GM12892 (cell line): ENCODE measurements around the gene UGT1A6.

Experiments
- POLR2A ChIP-seq: IDR thresholded peaks from 2 replicates; pipeline ENCODE4 v1.6.1; 2011; ENCODE audit warnings: low read depth, low read length, control low read depth
- POLR2AphosphoS5 ChIP-seq: IDR thresholded peaks from 2 replicates; pipeline ENCODE4 v1.6.1; 2011; ENCODE audit warnings: low read depth, low read length, control low read depth

- TF ChIP-seq POLR2AphosphoS5 (no peak), POLR2A (no peak)
Observed at GRCh38 chr2:233643128-233643527, 49.6 kb upstream of the UGT1A6 start.
